Measurements from ENCODE around the gene SMIM36.
"Not testable (repeated sequence)": the region's sequence is repeated elsewhere in the genome, so short reads cannot be mapped to it uniquely, and the experiment has no call there.

Gene SMIM36

DNA sequence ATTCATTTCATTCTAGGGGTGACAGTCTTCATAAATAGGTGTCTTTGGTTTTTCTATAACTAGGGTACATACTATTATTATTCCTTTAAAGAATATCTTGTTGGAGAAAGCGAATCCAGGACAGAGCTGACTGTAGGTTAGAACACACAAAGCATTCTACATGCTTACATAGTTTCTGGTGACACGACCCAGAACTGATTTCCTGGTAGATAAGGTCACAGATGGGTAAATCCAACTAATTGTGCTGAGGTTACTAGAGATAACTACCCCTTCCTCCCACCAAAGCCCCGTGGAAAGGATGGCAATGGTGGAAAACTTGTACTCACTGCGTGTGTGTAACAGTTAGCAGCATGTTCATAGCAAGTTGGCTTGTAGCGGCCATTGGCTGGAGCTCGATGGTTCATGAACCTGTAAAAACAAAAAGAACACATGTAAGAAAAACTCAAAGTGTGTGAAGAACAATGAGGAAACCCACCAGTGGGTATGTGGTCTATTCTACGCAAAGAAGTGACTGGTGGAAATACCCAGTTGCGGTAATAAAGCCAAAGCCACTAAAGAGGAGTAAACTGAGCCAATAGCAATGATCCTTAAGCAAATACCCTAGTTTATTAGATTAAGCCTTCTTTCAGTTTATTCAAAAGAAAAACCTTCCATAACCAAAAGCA lies 97.3 kb downstream of the SMIM36 start:
- no peak for DNase-seq

DNA sequence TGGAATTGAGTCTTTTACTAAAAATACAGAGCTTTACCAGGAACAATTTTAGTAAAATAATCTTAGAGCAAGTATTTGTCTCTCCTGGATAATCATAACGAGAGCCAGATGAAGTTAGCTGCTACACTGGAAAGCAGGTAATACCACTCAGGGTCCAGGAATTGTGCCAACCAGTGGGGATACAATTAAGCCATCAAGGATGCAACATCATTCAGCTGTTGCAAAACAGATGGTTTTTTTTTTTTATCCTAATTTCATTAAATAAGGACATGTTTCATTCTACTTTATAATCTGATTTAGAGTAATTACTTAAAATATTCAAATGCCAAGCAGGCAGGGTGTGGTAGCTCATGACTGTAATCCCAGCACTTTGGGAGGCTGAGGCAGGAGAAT lies 99.8 kb downstream of the SMIM36 start:
- no peak for DNase-seq

DNA sequence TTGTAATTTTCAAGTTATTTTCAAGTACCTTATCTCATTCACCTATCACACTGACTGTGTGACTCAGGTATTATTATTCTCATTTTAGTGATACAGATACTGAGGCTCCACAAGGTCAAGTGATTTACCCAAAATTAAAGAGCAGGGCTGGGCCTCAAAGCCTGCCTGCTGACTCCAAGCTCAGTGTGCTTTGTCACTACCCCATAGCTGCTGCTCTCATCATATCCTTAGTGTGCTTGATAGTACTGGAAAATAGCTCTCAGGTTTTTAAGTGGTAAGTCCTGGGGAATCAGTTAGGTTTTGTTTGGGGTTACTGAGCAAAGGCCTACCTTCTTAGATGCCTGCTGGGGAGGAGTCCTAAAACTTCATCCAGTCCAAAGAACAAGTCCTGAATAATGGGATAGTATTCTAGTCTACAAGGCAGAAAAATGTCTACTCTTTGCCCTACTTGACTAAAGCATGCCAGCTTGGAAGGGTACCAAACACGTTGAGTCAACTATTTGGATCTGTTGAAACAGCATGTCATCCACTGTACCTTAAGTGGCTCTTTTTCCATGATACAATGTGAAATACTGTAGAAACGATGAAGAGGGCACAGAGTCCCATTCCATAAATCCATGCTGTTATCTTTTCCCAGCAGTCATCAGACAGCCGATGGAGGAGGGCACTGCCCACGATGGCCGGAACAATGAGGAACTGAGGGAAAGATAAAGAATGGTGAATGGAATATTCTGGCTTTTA lies 100.4 kb downstream of the SMIM36 start:
- no peak for DNase-seq

DNA sequence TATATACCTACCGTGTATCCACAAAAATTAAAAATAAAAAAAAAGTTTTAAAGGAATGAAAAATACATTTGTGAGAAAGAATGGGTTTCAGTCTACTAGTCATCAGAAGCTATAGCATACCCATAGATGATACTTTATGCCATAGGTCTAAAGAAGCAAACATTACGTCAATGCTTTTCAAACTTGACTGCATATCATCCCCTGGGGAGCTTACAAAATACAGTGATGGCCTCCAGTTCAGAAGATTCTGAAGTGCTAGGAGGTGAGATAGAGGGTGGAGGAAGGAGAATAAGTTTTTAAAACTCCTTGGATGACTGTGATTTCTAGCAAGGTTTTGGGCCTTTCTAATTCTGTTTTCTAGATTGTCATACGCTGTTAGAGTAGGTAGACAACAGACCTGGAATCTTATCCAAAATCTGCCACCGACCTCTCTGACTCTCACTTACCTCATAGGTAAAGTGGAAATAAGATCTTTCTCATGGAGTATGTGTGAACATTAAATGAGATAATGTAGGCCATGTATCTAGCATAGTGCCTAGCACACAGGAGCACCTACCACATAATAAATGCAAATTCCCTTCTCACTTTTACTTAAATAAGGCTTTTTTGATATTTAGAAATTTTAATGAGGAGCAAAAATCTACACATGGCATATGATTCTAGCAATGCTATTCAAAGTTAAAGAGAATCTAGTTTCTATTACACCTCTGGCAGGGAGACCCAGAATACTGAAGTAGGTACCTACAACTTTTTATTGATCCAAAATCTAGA lies 102.0 kb downstream of the SMIM36 start:
- DNase-seq = no peak

DNA sequence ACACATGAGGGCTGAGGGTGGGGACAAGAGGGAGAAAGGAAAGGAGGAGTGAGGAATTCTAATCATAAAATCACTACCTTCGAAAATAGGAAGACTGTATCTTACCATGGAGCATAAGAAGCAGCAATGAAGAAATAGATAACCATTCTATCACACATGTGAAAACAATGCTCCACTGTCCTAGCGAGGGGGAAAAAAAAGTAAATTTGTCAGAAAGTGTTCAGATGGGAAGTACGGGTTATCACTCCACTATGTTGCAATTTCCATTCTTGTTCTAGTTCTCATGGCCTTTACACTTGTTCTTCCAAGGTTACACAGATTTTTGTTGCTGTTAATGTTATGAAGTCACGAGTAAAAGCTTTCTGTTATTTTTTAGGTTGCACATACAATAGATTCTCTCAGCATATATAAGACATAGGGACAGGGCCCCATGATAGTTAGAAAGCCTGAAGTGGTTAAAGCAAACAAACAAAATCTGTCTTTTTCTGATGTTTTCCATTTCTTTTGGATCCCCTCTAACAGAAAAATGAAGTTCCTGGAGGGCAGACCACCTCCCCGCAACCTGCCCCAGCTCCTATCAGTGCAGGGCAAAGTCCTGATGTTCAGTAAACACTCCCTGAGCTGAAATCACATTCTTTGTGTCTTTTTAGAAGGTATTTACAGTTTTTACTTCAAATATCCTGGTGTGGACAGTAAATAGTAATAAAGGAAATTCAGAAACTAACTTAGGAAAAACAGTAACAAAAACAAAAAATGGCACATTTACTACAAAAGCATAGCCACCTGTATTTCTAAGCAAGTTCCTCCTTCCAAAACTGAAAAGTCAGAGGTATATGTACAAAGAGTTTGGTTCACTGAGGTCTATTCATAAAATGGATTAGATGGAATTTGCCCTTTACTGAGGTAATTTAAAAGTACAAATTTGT lies 103.3 kb downstream of the SMIM36 start:
- DNase-seq = no peak

DNA sequence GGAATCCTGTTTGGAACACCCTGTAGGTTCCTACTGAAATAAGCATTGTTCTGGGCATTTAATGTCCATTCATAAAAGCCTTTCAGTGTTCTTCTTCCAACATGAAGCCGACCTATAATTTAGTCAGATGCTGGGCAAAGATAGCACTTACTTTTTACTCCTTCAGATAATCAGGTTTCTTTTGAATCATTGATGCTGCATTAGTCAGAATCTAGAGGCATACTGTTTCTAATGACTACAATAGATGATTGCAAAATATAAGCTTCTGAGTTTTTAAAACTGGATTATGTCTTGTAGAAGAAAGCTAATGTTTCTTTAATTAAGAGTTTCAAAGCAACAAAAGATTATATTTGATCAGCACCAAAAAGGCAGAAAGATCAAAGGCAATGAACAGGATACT lies 105.7 kb downstream of the SMIM36 start:
- no peak for DNase-seq

DNA sequence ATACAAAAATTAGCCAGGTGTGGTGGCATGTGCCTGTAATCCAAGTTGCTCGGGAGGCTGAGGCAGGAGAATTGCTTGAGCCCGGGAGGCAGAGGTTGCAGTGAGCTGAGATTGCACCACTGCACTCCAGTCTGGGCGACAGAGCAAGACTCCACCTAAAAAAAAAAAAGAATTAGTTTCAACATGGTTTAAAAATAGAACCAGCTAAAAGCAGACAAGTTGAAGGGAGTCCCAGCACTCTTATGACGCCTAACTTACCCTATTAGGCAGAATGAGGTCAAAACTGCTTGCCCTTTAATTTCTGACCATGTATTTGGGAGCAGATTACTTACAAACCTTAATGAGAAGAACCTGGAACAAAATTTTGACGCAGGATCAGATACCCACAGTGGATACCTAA lies 107.1 kb downstream of the SMIM36 start:
- not testable (repeated sequence) for DNase-seq

DNA sequence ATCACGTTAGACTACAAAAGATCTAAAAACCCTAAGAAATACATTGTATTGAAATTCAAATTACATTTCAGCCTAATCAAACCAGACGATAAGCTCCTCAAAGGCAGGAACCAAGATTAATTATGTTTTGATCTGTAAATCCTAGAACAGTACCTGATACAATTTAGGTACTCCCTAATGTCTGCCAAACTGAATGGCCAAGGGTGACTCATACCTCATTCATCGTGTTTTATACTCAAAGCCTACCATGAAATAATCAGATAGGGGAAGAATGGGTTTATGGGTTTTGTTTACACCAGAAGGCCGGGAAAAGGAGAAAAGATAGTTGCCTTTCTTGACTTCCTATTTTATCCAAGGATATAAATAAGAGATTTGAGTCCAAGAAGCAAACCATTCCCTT lies 108.9 kb downstream of the SMIM36 start:
- no peak for DNase-seq
